Transverse colon (tissue), 4 donors: ENCODE results near the gene MCCC1.

Experiments used
- POLR2AphosphoS5 ChIP-seq, 3 donors: sonication (generic); formaldehyde crosslinking; IDR thresholded peaks; one replicate each; pipeline ENCODE4 v1.6.1; 2016; ENCODE audit warnings: antibody characterized with exemption in 3 of 3
- TF ChIP-seq, protein P1 (sequence below), 5 experiments: fragments of 200-600 bp in 3 of 5; fragments of 450-650 bp in 2 of 5; sonication (generic) in 3 of 5; IDR thresholded peaks; 1 replicate in 2 of 5; 2 replicates in 3 of 5; pipeline ENCODE4 v1.5.1; 2016 to 2017; ENCODE audit warnings: antibody characterized with exemption in 5 of 5, inconsistent platforms in 3 of 5, mild to moderate bottlenecking in 2 of 5, moderate library complexity in 1 of 5

- TF ChIP-seq, protein P1, sequence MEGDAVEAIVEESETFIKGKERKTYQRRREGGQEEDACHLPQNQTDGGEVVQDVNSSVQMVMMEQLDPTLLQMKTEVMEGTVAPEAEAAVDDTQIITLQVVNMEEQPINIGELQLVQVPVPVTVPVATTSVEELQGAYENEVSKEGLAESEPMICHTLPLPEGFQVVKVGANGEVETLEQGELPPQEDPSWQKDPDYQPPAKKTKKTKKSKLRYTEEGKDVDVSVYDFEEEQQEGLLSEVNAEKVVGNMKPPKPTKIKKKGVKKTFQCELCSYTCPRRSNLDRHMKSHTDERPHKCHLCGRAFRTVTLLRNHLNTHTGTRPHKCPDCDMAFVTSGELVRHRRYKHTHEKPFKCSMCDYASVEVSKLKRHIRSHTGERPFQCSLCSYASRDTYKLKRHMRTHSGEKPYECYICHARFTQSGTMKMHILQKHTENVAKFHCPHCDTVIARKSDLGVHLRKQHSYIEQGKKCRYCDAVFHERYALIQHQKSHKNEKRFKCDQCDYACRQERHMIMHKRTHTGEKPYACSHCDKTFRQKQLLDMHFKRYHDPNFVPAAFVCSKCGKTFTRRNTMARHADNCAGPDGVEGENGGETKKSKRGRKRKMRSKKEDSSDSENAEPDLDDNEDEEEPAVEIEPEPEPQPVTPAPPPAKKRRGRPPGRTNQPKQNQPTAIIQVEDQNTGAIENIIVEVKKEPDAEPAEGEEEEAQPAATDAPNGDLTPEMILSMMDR (IDR thresholded peaks at IDR 0.05), result no peak
- TF ChIP-seq POLR2AphosphoS5 (IDR thresholded peaks at IDR 0.05), result no peak
These were observed 120.1 kb downstream of the MCCC1 start for GRCh38 chr3:182979103-182979673.
